Stimulated activated CD4-positive, alpha-beta T cell treated with anti-CD3 and anti-CD28 coated beads, Interleukin-2, amount 100 ng/mL, for 48 hours (primary cell): ENCODE data around the gene AEBP1.
"Not testable (repeated sequence)": the region's sequence is repeated elsewhere in the genome, so short reads cannot be mapped to it uniquely, and the experiment has no call there.

ENCODE experiments used
- DNase-seq, 2 donors: peaks; one replicate each; pipeline ENCODE4 v3.0.0-alpha.2; 2020

Gene AEBP1

DNA sequence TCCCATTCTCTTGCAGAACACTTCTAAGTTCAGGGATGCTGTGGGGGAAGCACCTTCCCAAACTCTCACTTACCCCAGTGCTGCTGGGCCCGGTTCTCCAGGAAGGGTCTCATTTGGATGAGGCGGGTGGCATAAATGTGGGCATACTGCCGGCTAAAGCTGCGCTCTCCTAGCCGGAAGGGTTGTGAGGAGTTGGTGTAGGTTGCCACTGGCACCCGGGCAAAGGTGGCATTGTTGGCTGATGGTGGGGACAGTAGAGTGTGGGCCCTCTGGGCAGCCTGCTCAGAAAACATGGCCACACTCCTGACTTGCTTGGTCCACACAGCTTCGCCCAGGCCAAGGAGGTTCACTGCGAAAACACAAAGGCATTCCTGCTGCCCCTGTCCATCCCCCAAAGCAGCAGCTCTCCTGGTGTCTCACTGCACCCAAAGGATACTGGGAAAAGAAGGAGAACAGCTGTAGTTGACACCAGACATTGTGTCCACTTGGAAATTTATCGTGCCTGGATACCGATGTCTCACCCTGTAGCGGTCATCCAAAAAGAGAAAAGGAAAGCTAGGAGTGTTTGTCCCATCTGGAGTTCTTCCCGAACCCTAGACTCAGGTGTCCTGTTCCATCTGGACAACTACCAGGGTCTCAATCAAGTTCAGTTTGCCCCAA is 17.7 kb downstream of the AEBP1 start:
- no peak for DNase-seq

DNA sequence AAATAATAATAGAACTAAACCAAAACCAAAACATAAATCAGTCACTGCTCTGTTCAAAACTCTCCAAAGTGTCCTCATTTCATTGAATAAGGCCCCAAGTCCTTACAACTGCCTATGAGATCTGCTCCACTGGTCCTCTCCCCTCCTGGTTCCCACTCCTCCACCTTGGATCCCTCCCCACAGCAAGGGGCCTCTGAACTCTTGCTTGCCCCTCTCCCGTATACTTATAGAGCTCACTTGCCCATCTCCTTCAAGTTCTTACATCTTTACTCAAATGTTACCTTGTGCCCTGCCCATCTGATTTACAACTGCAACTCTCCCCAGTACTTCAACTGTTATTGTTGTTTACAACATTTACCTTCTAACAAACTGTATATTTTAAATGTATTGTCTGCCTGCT is 18.4 kb downstream of the AEBP1 start:
- DNase-seq: no peak

DNA sequence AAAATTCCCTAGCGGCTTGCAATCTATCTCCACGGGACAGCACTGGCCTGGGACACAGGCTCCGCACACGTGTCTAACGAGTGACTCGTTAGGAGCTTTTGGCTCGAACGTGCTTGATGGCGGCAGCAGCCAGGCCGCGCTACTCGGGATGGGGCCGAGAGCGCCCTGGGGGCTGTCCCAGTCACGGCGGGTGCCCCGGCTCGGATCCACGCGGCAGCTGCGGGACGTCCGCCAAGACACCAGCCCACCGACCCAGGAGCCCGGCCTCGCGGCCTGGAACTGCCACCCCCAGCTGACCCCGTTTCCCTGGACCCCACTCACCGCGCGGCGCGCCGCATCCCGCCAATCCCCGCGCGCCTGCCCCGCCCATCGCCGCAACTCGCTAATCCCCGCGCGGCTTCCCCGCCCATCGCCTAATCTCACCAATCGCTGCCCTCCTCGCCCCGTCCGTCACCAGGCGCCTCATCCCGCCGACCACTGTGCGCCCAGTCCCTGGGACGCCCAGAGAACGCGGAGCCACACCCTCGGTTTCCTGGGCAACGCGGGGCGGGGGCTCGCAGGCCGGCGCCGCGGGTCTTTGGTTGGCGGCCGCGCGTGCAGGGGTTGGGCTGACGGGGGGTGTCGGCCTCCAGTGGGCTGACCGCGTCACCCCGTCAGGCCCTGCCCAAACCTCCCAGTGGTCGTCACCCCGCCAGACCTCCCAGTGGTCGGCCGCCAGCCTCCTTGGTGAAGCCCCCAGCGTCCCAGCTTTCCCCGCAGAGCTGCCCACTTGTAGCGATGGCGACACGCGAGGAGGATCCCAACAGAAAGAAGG is 19.3 kb downstream of the AEBP1 start, which contains the start of gene POLD2:
POLD2 (minus strand) TSS at position 359 of the 814 bp plus-strand sequence. CDS start 1,495 bp downstream, outside the sequence.
- DNase-seq: peak; percentile 95 to 97

DNA sequence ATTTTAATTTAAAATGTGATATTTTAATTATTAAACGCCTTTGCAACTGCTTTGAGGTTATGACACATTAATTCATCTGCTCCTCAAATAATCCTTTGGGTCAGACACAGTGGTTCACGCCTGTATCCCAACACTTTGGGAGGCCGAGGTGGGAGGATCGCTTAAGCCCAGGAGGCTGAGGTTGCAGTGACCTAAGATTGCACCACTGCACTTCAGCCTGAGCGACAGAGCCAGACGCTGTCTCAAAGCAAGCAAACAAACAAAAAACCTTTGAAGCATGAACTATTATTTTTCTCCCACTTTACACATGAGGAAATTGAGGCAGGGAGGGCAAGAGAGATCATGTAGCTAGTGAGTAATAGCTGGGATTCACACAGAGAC is 20.7 kb downstream of the AEBP1 start:
- DNase-seq: no peak

DNA sequence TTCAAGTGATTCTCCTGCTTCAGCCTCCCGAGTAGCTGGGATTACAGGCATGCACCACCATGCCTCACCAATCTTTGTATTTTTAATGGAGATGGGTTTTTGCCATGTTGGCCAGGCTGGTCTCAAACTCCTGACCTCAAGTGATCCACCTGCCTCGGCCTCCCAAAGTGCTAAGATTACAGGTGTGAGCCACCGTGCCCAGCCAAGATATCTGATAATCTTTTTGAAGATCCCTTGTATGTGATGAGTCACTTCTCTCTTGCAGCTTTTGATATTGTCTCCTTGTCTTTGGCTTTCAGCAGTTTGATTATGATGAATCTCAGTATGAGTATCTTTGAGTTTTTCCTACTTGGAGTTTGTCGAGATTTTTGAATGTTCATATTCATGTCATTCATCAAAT is 22.4 kb downstream of the AEBP1 start:
- not testable (repeated sequence) for DNase-seq

DNA sequence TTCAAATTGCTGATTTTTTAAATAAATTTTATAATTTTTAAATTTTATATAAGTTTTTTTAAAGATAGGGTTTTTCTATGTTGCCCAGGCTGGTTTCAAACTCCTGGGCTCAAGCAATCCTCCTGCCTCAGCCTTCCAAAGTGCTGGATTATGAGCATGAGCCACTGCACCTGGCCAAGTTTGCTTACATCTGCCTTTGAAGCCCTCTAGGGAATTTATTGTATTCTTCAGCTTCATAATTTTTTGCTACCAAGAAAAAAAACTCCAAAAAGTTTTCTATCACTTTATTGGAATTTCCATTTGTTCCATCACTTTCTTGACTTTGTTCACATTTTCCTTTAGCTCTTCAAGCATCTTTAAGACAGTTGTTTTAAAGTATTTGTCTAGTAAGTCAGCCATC is 23.0 kb downstream of the AEBP1 start:
- DNase-seq: no peak

DNA sequence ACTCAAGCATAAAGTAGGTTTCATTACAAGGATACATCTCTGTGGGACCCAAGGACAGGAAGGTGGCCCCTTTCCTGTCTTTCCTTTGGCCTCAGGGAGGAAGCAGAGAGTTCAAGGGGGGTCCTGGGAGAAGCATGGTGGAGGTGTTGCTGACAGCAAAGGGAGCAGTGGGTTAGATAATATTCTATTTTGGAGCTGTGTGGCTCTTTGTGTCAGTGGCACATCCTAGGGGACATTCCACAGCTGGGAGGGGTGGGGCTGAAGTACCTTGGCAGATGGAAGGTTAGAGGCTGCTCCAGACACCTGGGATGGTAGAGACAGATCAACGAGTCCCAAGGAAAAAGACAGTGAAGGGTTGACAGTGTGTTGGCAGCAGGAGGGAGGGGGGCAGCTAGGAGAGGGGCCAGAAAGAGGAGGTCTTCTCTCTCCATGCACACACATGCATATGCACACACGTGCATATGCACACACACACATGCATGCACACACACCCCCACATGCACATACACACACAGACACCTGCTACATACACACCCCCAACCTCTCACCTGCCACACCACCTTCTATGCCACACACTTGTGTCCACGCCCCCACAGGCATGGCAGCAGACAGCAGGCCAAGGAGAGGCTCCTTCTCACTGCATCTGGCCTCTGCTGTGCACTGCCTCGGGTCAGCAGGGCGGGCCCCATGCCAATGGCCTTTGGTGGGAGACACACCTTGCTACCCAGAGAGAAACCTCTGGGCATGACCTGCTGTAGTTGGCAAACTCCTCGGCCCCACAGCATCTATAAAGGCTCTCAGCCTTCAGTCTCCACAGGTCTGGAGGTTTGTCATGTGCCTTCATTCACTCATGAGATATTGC is 24.8 kb downstream of the AEBP1 start:
- no peak for DNase-seq

DNA sequence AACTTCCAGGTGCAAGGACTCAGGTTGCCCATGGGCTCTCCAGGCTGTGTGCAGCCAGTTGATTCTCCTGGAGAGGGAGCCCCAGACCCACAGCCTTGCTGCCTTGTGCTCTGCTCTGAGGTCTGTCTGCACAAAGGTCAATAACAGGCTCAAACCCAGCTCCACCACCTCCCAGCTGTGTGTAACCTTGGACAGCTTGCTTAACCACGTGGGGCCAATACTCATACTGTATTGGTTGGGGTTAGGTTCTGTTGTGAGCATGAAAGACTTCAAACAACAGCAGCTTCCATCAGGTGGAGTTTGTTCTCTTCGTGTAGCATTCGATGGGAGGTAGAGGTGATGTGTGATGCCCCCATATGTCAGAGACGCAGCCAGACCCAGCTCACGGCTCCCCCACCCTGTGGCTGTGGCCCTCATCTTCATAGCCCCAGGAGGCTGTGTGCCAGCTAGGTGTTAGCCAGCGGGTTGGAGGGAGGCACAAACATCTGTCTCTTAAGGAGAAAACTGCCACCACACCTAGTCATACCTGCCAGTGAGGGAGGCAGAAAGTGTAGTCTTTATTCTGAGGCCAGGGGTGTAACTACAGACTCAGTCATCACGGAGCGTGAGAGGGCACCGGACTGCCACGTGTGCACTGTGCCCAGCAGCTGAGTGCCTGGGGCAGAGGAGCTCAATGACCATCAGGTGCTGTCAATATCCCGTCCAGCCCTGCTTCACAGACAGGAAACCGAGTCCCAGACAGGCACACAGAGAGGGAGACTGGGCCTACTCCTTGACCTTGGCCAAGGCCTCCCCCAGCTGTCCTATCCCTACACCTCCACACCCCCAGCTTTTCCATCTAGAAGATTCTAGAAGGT is 27.3 kb downstream of the AEBP1 start:
- no peak for DNase-seq

DNA sequence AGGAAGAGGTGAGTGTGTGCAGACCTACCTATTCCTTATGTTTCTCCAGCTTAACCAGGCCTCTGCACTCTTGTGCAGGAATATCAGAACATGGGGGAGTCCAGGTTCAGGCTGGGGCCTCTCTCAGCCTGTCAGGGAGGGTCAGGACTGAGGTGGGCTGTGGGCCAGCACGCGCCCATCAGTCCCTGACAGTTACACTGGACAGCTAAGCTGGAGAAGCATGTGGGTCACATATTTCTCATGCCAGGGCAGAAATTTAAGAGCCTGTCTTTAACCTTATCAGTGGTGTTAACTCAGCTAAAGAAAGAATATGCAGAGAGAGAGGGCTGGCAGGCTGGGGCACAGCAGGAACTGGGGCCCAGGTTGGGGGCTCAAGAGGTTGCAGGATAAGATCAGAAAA is 27.9 kb downstream of the AEBP1 start:
- no peak for DNase-seq

DNA sequence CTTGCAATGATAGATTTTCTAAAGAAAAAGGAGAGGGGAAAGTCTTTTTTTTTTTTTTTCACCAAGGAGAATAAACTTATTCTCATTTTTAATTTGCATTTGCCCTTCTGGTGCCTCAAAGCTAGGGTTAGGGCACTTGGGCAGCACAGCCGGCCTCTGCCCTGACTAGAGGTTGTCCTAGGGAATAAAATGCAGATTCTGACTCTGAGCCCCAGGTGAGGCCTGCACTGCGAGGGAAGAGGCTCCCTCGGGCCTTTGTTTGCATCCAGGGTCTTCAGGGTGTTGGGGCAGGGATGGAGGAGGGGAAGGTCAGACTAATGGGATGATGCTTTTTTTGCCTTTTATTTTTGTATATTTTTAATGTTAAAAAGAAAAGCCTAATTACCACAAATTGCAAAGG is 29.1 kb downstream of the AEBP1 start:
- no peak for DNase-seq

DNA sequence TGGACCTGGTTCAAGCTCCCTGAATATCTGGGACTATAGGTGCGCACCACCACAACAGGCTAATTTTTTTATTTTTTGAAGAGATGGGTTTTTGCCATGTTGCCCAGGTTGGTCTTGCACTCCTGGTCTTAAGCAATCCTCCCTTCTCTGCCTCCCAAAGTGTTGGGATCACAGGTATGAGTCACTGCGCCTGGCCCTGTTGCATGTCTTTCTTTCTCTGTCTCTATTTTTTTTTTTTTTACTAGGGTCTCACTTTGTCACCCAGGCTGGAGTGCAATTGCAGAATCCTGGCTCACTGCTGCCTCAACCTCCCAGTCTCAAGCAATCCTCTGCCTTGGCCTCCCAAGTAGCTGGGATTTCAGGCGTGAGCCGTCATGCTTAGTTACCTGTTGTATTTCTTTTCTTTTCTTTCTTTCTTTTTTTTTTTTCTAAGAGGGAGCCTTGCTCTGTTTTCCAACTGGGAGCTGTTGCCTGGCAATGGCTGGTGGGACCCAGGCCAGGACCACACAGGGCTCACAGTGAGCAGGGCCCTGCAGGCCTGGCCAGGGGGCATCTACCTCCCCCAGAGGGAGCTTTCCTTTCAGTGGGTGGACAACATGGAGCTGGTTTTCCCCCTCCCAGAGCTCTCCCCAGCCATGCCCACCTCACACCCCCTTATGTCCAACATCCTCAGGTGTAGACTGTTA is 30.9 kb downstream of the AEBP1 start:
- DNase-seq: no peak

DNA sequence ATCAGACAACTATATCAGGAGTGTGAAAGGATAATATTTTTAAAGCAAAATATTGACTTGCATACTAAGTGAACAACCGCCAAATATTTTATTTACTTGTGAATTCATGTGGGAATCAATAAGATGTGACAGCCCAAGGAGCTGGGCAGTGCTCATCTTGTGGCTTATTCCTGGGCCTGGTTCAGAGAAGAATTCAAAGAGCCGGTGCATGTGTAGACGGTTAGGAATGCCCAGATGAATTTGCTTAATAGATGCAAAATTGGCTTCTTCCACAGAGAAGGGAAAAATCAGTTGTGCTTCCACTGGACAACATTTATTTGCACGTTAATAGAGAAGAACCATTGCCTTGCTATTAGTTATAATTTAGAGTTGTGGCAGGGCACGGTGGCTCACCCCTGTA is 32.6 kb downstream of the AEBP1 start:
- no peak for DNase-seq

DNA sequence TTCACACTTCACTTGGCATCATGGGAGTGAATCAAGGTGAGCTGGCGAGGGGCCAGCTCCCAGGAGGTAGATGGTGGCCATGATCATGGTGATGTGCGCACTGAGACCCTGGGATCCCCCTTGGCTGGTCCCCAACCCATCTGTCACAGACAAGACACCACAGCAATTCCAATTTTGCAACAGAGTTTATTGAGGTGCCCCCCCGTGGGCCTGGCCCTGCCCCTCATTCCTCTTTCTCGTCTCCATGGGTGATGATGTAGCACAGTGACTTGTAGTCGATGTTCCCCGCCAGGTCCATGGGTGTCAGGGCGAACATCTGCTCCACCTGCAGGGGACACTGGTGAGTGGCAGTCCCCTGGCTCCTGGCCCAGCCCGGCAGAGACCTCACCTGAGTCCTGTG is 34.6 kb downstream of the AEBP1 start:
- no peak for DNase-seq

DNA sequence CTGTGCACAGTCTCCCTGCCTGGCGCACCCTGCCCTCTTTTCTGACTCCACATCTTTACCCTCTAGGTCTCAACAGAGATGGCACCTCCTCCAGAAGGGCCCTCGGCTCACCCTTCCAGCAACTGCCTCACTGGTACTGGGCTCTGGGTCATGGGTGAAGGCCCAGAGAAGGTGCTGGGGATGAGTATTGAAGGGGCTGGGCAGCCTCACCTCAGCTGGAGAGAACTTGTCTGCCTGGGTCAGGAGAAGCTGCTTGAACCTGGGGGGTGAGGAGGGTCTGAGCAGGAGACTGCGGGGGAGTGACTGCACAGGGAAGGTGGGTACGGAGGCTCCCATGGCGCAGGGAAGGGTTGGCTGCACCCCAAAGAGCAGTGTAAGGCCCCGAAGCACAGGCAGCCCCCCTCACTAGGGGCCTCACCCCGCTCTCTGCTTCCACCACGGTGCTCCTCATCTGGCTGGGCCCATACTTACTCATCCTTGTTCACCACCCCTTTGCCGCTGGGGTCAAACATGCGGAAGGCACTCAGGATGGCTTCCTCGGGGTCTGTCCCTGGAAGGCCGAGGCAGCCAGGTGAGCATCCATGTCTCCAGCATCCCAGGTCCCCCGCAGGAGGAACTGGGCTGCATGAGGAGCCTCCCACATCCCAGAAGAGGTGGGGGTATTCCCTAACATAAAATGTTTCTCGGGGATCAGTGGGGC is 35.3 kb downstream of the AEBP1 start:
- no peak for DNase-seq

DNA sequence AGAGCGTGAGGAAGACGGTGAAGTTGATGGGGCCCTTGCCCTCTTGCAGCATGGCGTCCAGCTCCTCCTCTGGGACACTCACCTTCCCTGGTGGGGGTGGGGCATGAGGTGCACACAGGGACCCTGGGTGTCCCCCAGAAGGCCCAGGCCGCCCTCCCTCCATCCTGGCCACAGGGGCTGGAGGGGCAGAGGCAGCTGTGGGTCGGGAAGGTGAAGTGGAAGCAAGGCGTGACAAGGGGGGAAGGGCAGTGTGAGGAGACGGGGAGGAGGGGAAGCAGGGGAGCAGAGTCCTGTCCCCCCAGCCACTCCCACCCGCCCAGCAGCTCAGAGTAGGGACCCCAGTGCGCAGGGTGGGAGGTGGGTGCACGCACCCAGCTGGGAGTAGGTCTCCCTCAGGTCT is 36.2 kb downstream of the AEBP1 start:
- no peak for DNase-seq

DNA sequence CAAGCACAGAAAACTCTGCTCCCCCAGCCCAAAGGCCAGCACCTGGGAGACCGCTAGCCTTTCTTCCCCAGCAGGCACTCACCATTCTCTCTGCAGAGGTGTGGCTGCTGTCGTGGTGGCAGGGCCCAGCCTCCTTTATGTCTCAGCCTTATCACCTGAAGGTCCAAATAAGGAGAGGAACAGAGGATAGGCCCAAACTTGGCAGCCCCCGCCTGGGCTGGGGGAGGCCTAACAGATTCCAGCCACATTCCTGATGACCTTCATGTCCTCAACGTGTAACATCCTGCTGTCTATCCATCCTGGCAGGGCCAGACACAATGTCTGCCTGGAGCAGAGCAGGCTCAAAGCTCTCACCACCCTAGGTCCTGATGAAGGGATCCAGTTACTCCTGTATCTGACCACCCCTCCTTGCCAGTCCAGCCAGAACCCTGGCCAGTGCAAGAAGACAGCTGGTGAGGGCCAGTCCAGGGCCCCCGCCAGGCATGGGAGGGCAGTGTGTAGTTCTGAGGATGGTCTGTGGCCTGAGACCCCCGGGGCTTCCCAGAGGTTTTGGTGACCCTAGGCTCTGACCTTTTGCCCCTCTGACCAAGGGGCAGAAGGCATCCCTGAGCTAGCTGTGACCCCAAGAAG is 37.2 kb downstream of the AEBP1 start, which contains the start of gene MYL7:
MYL7 (minus strand) TSS at position 112 of the 630 bp plus-strand sequence; CDS start at position 85, 27 bp downstream.
- DNase-seq: no peak

DNA sequence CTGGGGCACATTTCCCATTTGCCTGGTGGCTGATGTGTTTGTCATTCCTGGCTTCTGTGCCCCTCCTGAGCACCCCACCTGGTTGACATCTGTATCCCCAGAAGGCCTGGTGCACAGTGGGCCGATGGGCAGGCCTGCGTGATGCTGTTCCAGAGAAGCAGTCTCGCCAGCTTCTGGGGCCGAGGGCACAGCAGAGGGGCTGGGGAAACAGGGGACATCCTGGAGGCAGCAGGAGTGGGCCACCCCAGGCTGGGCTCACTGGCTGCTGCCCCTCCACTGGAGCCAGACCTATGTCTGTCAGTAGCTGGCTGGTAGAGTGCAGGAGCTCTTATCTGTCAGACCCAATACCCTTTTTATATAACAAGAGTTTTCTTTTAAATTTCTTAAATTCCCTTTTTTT is 37.9 kb downstream of the AEBP1 start:
- DNase-seq: no peak

DNA sequence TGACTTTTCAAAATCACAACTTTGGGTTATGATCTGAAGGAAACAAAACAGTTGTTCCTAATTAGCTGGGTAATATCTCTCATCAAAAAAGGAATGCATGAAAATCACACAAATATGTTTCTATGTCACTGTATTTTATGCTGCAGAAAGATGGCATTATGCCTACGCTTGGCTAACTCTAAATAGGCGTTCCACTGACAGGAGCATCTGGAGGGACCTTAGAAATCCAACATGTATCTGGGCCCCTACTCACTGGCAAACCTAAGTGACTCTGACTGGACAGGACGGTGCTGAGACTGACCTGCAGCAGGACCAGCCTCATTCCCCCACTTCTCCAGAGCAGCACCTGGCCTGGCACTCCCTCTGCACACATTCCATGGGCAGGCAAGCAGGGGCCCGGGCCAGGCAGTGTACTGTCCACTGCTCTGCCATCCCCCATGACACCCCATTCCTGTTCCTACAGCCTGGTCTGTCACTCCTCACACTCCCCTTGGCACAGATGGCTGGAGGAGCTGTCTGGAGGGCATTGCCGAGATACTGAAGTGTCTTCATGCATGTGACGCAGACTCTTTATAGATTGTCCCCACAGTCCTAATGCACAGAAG is 39.6 kb downstream of the AEBP1 start:
- DNase-seq: no peak

DNA sequence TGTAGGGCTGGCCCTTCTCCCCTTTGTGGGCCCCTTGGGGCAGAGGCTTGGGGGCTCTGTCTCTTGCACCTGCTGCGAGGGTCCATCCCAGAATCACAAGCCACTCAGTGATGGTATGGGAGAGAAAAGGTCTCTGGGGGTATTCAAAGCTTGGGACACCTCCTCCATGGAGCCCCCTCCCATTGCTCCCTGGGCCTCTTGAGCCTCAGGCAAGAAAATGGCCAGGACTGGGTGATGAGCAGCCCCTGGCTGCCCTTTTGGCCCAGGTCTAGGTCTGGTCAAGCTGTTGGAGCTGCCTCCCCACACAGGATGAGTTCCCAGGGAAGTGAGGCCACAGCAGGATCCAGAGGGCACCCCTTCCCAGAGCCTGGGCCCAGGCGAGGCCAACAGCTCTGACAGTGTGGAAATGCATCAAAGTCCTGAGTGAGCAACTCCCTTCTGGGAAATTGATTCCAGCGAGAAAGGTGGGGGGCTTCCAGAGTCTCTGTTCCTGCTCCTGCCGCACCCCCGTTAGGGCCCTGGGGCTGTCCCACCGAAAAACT is 40.4 kb downstream of the AEBP1 start:
- no peak for DNase-seq

DNA sequence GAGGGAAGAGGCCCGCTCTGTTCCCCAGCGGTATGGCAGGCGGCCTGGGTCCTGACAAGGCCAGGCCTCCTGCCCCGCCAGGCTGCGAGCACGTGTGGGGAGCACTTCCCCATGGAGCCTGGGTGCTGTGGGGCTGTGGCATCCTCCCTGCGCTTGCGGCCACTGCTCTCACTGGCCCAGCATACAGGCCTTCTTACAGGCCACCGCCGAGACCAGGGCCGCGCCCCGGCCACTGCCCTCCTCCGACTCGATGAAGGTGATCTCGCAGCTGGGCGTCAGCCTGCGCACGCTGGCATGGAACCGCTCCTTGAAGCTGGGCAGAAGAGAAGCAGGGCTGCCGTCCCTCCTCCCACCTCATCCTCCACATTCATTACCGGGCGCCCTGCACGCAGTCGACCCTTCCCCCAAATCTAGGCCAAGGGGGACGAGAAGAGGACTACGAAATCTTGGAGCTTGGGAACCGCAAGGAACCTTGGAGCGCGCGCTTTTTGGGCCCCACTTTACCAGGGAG is 40.9 kb downstream of the AEBP1 start:
- no peak for DNase-seq
